Epithelial cell of proximal tubule (primary cell): ENCODE data around the gene FYN. TPM values are rescaled to one million over a fixed set of nuclear protein-coding genes. Genes with fewer than 3 reads are reported as not detected.
"Not testable (repeated sequence)": the region's sequence is repeated elsewhere in the genome, so short reads cannot be mapped to it uniquely, and the experiment has no call there.

Experiments used
- DNase-seq: peaks from one replicate; pipeline ENCODE4 v3.0.0-alpha.2; 2011; ENCODE audit warnings: low read depth
- H3K4me3 ChIP-seq: 2 replicates; pipeline ENCODE4 v1.5.1; 2011; ENCODE audit warnings: low read depth, mild to moderate bottlenecking, low read length
- CTCF ChIP-seq: conservative IDR thresholded peaks from 2 replicates; pipeline ENCODE4 v1.5.1; 2012; ENCODE audit warnings: low read depth, mild to moderate bottlenecking, low read length
- total RNA-seq: library from RNA; depleted of rRNA; stranded (reverse); fragments of >200 nt; gene quantifications from 2 replicates; pipeline ENCODE4 v1.2.3, GENCODE V29; 2015

FYN gene
- total RNA-seq, 1 donor from 2014 or later: 55.4 TPM

GRCh38 chr6:111681860-111682259 lies 191.4 kb downstream of the FYN start:
- no peak for TF ChIP-seq CTCF
- H3K4me3 ChIP-seq: no peak overlapping the region
- no peak for DNase-seq

- H3K4me3 ChIP-seq, DNase-seq: not testable (repeated sequence)
These were observed 192.2 kb downstream of the FYN start for GRCh38 chr6:111680811-111681609.

GRCh38 chr6:111680015-111680712 lies 193.1 kb downstream of the FYN start:
- no peak for DNase-seq
- TF ChIP-seq CTCF: no peak
- H3K4me3 ChIP-seq: no peak overlapping the region

- no peak overlapping the region for H3K4me3 ChIP-seq
- DNase-seq: no peak
- TF ChIP-seq CTCF: no peak
These were observed 194.0 kb downstream of the FYN start for GRCh38 chr6:111679126-111679858.

- no peak for TF ChIP-seq CTCF
- H3K4me3 ChIP-seq: no peak overlapping the region
- DNase-seq: no peak
These were observed 195.8 kb downstream of the FYN start for GRCh38 chr6:111677249-111677990.

GRCh38 chr6:111676383-111676782 lies 196.9 kb downstream of the FYN start:
- DNase-seq: no peak
- TF ChIP-seq CTCF: no peak
- no peak overlapping the region for H3K4me3 ChIP-seq

GRCh38 chr6:111674883-111675282 lies 198.4 kb downstream of the FYN start:
- TF ChIP-seq CTCF: no peak
- no peak for DNase-seq
- H3K4me3 ChIP-seq: no peak overlapping the region
